MM.1S (cell line): ENCODE measurements around the gene TBX4.

ENCODE experiments used
- DNase-seq: peaks from one replicate; pipeline ENCODE4 v3.0.0-alpha.2; 2015
- H2AFZ ChIP-seq: fragments of 300-600 bp; sonication (generic); 2 replicates; pipeline ENCODE4 v1.6.0; 2016; ENCODE audit warnings: antibody characterized with exemption, low read length
- H3F3A ChIP-seq: fragments of 300-600 bp; sonication (generic); 2 replicates; pipeline ENCODE4 v1.6.1; 2016; ENCODE audit warnings: mild to moderate bottlenecking, antibody characterized with exemption, low read length, moderate library complexity, mixed read lengths; ENCODE audit not compliant: insufficient read depth
- H3K27ac ChIP-seq: fragments of 300-600 bp; sonication (generic); 2 replicates; pipeline ENCODE4 v1.5.1; 2016; ENCODE audit warnings: mild to moderate bottlenecking, low read length
- H3K27me3 ChIP-seq: fragments of 300-600 bp; sonication (generic); replicated peaks from 2 replicates; pipeline ENCODE4 v1.6.0; 2016; ENCODE audit warnings: low read length; ENCODE audit not compliant: insufficient read depth
- H3K36me3 ChIP-seq: fragments of 300-600 bp; sonication (generic); replicated peaks from 2 replicates; pipeline ENCODE4 v1.6.1; 2016; ENCODE audit warnings: mild to moderate bottlenecking, low read length, mixed read lengths; ENCODE audit not compliant: insufficient read depth
- H3K4me1 ChIP-seq: fragments of 300-600 bp; sonication (generic); 2 replicates; pipeline ENCODE4 v1.6.1; 2016; ENCODE audit warnings: low read length, mixed read lengths
- H3K4me2 ChIP-seq: fragments of 300-600 bp; sonication (generic); 2 replicates; pipeline ENCODE4 v1.6.0; 2016; ENCODE audit warnings: low read depth, low read length
- H3K4me3 ChIP-seq: fragments of 300-600 bp; sonication (generic); 2 replicates; pipeline ENCODE4 v1.5.1; 2016; ENCODE audit warnings: low read length, mixed read lengths
- H3K79me2 ChIP-seq: fragments of 300-600 bp; sonication (generic); 2 replicates; pipeline ENCODE4 v1.6.1; 2016; ENCODE audit warnings: mixed run types, low read length, mixed read lengths
- H3K9ac ChIP-seq: fragments of 300-600 bp; sonication (generic); 2 replicates; pipeline ENCODE4 v1.6.1; 2016; ENCODE audit warnings: low read length, mixed read lengths
- H3K9me2 ChIP-seq: fragments of 300-600 bp; sonication (generic); replicated peaks from 2 replicates; pipeline ENCODE4 v1.6.1; 2016; ENCODE audit warnings: mild to moderate bottlenecking, low read length, mixed read lengths; ENCODE audit not compliant: insufficient read depth
- H3K9me3 ChIP-seq: fragments of 300-600 bp; sonication (generic); replicated peaks from 2 replicates; pipeline ENCODE4 v1.6.1; 2016; ENCODE audit warnings: mild to moderate bottlenecking, low read length, mixed read lengths; ENCODE audit not compliant: insufficient read depth
- H4K20me1 ChIP-seq: fragments of 300-600 bp; sonication (generic); 2 replicates; pipeline ENCODE4 v1.6.1; 2016; ENCODE audit warnings: mild to moderate bottlenecking, low read length, moderate library complexity, mixed read lengths; ENCODE audit not compliant: insufficient read depth
- CTCF ChIP-seq: fragments of 300-600 bp; sonication (generic); IDR thresholded peaks from 2 replicates; pipeline ENCODE4 v1.5.1; 2016; ENCODE audit warnings: antibody characterized with exemption, low read length, mixed read lengths
- EZH2 ChIP-seq: fragments of 300-600 bp; sonication (generic); optimal IDR thresholded peaks from 2 replicates; pipeline ENCODE3; 2017; ENCODE audit warnings: low read depth, mild to moderate bottlenecking, antibody characterized with exemption, low read length, mixed read lengths
- EZH2phosphoT487 ChIP-seq: fragments of 300-600 bp; sonication (generic); IDR thresholded peaks from 2 replicates; pipeline ENCODE4 v1.6.1; 2018; ENCODE audit warnings: antibody characterized with exemption, low read length

The TBX4 gene

GRCh38 chr17:61496957-61497653 is 44.9 kb downstream of the TBX4 start:
- no peaks in the 10 kb centered on the region for H3F3A ChIP-seq
- TF ChIP-seq EZH2 = no peak
- no peak for TF ChIP-seq EZH2phosphoT487
- TF ChIP-seq CTCF = no peak
- H3K27ac ChIP-seq = no peak overlapping the region
- H3K4me2 ChIP-seq = no peak overlapping the region
- no peak overlapping the region for H3K9ac ChIP-seq
- no peak for DNase-seq
- H3K4me1 ChIP-seq = no peaks in the 10 kb centered on the region
- H2AFZ ChIP-seq = no peak overlapping the region
- no peaks in the 10 kb centered on the region for H4K20me1 ChIP-seq
- no peaks in the 10 kb centered on the region for H3K9me2 ChIP-seq
- H3K27me3 ChIP-seq = no peaks in the 10 kb centered on the region
- H3K36me3 ChIP-seq = no peaks in the 10 kb centered on the region
- H3K79me2 ChIP-seq = no peaks in the 10 kb centered on the region
- no peaks in the 10 kb centered on the region for H3K9me3 ChIP-seq
- no peak overlapping the region for H3K4me3 ChIP-seq

- no peaks in the 10 kb centered on the region for H3K4me1 ChIP-seq
- H3F3A ChIP-seq = no peaks in the 10 kb centered on the region
- no peak overlapping the region for H3K4me2 ChIP-seq
- no peak overlapping the region for H2AFZ ChIP-seq
- no peak overlapping the region for H3K9ac ChIP-seq
- no peaks in the 10 kb centered on the region for H3K36me3 ChIP-seq
- H4K20me1 ChIP-seq = no peaks in the 10 kb centered on the region
- no peaks in the 10 kb centered on the region for H3K79me2 ChIP-seq
- no peaks in the 10 kb centered on the region for H3K27me3 ChIP-seq
- TF ChIP-seq CTCF (no peak), EZH2phosphoT487 (no peak), EZH2 (no peak)
- no peak overlapping the region for H3K4me3 ChIP-seq
- DNase-seq = no peak
- no peaks in the 10 kb centered on the region for H3K9me2 ChIP-seq
- no peaks in the 10 kb centered on the region for H3K9me3 ChIP-seq
- no peak overlapping the region for H3K27ac ChIP-seq
These were observed 46.1 kb downstream of the TBX4 start for GRCh38 chr17:61498042-61498994.

- Histone ChIP-seq H3K9ac (no peak overlapping the region), H3K79me2 (no peaks in the 10 kb centered on the region), H3K9me2 (no peaks in the 10 kb centered on the region), H3K27ac (no peak overlapping the region), H2AFZ (no peak overlapping the region), H3K36me3 (no peaks in the 10 kb centered on the region), H3K4me3 (no peak overlapping the region), H3K4me1 (no peaks in the 10 kb centered on the region), H3F3A (no peaks in the 10 kb centered on the region), H3K4me2 (no peak overlapping the region), H3K9me3 (no peaks in the 10 kb centered on the region), H4K20me1 (no peaks in the 10 kb centered on the region), H3K27me3 (no peaks in the 10 kb centered on the region)
- TF ChIP-seq CTCF (no peak), EZH2phosphoT487 (no peak), EZH2 (no peak)
- DNase-seq = no peak
These were observed 47.4 kb downstream of the TBX4 start for GRCh38 chr17:61499632-61500031.
